HG03045 (cell line): Measurements from ENCODE around the gene SREK1.
"Not testable (repeated sequence)": the region's sequence is repeated elsewhere in the genome, so short reads cannot be mapped to it uniquely, and the experiment has no call there.

ENCODE experiments used
- ATAC-seq: cut with Tn5 transposase; IDR thresholded peaks from one replicate; pipeline ENCODE4 v1.9.1; 2021; ENCODE audit warnings: mild to moderate bottlenecking, moderate library complexity; ENCODE audit not compliant: unreplicated experiment

SREK1 gene

DNA sequence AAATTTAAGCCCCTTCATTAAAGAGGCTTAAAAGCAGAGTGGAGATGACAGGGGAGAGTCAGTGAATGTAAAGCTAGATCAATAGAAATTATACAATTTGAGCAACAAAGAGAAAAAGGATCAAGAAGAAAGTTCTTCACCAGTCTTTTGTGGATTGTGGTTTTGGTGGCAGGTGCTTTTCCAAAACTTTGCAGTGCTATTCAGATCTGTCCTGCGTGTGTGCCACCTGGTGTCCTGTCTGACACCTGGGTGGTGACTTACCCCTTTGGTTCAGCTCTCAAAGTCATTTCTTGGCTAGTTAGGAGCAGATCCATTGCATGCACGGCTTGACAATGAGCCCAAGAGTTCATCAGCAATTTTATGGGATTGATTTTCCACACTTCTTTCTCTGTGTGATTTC is 69.4 kb downstream of the SREK1 start:
- no peak for ATAC-seq

DNA sequence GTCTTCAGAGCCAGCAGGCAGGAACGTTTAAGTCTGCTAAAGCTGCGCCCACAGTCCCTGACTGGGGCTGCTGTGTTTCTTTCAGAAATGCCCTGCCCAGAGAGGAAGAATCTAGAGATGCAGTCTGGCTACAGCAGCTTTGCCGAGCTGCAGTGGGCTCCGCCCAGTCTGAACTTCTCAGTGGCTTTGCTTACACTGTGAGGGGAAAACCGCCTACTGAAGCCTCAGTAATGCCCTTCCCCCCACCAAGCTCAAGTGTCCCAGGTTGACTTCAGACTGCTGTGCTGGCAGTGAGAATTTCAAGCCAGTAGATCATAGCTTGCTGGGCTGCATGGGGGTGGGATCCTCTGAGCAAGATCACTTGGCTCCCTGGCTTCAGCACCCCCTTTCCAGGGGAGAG is 78.4 kb downstream of the SREK1 start:
- no peak for ATAC-seq

DNA sequence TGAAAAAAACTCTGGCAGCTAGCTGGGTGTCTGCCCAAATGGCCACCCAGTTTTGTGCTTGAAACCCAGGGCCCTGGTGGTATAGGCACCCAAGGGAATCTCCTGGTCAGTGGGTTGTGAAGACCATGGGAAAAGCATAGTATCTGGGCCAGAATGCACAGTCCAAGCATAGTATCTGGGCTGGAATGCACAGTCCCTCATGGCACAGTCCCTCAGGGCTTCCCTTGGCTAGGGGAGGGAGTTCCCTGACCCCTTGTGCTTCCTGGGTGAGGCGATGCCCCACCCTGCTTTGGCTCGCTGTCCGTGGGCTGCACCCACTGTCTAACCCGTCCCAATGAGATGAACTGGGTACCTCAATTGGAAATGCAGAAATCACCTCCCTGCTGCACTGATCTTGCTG is 78.8 kb downstream of the SREK1 start:
- ATAC-seq: not testable (repeated sequence)

GRCh38 chr5:66223637-66224036 is 79.5 kb downstream of the SREK1 start:
- ATAC-seq: no peak

DNA sequence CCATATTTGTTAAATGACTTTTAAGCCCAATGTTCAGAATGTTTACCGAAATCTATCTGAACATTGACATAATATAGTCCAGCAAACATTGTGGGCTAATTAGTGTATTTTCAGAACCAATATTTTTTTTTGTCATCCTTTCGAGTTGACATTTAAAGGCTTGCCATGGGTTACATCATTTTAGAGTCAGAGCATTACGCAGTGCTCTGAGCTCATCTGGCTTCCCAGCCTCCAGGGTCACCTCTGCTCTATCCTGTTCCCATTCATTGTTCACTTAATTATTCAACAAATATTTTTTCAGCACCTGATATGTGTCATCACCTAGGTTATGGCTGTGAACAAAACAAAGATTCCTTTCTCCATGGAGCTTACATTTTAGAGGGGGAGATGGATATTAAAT is 80.2 kb downstream of the SREK1 start:
- no peak for ATAC-seq

GRCh38 chr5:66224773-66225553 is 80.9 kb downstream of the SREK1 start:
- no peak for ATAC-seq

GRCh38 chr5:66230551-66230950 is 86.5 kb downstream of the SREK1 start:
- no peak for ATAC-seq

DNA sequence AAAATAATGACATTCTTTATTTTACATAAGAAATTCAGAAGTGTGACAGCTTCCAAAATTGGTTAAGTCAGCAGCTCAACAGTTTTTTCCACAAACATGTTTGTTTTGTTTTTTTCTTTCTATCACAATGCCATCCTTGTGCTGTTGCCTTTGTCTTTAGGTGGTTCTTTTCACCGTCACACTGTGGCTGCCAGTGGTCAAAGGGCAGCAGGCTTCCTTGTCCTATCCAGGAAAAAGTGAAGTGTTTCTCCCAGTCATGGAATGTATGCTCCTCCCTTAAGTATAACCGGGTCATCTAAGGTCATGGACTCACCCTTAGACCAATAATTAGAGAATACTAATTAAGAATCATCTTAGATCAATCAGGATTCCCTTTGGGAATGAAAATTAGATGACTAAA is 87.4 kb downstream of the SREK1 start:
- no peak for ATAC-seq

- ATAC-seq: no peak
Measured at GRCh38 chr5:66232275-66232674, 88.2 kb downstream of the SREK1 start.

DNA sequence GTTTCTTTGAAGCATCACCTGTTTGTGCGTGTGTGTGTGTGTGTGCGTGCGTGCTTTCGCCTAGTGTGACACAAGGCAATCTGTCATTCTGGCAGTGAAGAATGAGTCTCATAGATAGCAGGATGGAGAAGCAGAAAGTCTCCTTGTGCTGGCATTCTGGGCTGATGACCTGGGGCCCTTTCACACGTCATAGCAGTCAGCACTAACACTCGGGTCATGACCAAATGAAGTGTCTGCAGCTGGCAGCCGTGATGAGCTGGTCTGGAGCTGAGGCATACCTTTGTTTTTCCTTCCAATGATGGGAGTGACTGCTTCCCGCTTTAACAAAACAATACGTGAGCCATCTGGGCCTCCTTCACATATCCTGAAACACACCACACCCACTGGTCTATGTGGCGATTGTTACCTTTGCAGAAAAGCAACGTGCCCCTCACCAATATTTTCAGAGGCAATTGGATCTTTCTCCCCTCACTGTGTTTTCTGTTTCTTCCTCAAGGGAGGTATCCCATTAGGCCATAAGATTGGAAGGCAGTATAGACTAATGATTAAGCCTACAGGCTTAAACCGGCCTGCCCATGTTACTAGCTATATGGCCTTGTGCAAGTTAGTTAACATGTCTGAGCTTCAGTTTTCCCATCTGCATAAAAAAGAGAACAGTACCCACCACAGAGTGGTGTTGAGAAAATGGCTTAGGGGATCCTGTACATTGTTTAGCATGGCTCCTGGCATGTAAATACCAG is 88.8 kb downstream of the SREK1 start:
- no peak for ATAC-seq
